ENCODE measurements around the gene GTF2IRD1.

DNA sequence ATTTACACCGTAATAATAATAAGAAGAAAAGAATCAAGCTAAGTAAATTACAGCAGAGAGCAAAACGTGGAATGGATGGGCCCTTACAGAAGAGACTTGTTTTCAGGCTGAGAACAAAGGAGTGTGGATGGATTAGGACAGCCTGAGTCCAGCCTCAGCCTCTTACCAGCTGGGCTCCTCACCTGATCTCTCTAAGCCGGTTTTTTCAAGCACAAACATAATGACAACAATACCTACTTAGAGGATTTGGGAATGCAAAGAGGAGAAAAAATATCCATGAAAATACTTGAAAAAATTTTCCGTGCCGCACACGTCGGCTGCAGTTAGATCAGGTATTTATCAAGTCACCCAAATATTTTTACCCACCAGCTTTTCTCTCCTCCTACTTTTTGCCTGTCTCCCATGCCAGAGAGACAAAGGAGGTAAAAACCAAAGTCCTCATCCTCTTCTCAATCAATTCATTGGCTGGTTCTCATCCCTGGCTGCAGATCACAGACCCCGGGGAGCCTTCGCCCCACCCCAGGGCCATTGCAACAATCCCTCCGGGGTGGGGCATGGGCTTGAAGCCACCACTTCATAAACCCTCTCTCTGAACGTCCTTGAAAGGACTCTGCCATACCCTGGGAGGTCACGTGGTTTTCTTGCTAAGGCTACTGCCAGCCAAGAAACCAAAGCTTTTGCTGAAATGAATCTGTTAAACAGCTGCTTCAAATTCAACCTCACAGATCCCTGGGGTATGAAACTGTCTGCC is 174.1 kb downstream of the GTF2IRD1 start:
- TF ChIP-seq LEF1 (IDR thresholded peaks at IDR 0.05), result no peak
- TF ChIP-seq TBL1XR1 (IDR thresholded peaks at IDR 0.05; ENCODE audit: low read length in 2 of 2), result no peak
- TF ChIP-seq, protein P1, sequence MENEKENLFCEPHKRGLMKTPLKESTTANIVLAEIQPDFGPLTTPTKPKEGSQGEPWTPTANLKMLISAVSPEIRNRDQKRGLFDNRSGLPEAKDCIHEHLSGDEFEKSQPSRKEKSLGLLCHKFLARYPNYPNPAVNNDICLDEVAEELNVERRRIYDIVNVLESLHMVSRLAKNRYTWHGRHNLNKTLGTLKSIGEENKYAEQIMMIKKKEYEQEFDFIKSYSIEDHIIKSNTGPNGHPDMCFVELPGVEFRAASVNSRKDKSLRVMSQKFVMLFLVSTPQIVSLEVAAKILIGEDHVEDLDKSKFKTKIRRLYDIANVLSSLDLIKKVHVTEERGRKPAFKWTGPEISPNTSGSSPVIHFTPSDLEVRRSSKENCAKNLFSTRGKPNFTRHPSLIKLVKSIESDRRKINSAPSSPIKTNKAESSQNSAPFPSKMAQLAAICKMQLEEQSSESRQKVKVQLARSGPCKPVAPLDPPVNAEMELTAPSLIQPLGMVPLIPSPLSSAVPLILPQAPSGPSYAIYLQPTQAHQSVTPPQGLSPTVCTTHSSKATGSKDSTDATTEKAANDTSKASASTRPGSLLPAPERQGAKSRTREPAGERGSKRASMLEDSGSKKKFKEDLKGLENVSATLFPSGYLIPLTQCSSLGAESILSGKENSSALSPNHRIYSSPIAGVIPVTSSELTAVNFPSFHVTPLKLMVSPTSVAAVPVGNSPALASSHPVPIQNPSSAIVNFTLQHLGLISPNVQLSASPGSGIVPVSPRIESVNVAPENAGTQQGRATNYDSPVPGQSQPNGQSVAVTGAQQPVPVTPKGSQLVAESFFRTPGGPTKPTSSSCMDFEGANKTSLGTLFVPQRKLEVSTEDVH (IDR thresholded peaks at IDR 0.05; ENCODE audit: low read depth, partially characterized antibody), result no peak
- TF ChIP-seq, protein P2, sequence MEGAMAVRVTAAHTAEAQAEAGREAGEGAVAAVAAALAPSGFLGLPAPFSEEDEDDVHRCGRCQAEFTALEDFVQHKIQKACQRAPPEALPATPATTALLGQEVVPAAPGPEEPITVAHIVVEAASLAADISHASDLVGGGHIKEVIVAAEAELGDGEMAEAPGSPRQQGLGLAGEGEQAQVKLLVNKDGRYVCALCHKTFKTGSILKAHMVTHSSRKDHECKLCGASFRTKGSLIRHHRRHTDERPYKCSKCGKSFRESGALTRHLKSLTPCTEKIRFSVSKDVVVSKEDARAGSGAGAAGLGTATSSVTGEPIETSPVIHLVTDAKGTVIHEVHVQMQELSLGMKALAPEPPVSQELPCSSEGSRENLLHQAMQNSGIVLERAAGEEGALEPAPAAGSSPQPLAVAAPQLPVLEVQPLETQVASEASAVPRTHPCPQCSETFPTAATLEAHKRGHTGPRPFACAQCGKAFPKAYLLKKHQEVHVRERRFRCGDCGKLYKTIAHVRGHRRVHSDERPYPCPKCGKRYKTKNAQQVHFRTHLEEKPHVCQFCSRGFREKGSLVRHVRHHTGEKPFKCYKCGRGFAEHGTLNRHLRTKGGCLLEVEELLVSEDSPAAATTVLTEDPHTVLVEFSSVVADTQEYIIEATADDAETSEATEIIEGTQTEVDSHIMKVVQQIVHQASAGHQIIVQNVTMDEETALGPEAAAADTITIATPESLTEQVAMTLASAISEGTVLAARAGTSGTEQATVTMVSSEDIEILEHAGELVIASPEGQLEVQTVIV (CRISPR knock-in tag; IDR thresholded peaks at IDR 0.05; ENCODE audit: borderline replicate concordance), result no peak
- no peak for TF ChIP-seq TAF1 (IDR thresholded peaks at IDR 0.05; ENCODE audit: control insufficient read depth, extremely low read depth, insufficient read depth, low read length, severe bottlenecking)
- TF ChIP-seq ZZZ3 (IDR thresholded peaks at IDR 0.05), result no peak
- no peak for TF ChIP-seq FUS (optimal IDR thresholded peaks at IDR 0.05; ENCODE audit: low read depth, low read length)
- TF ChIP-seq, protein P3, sequence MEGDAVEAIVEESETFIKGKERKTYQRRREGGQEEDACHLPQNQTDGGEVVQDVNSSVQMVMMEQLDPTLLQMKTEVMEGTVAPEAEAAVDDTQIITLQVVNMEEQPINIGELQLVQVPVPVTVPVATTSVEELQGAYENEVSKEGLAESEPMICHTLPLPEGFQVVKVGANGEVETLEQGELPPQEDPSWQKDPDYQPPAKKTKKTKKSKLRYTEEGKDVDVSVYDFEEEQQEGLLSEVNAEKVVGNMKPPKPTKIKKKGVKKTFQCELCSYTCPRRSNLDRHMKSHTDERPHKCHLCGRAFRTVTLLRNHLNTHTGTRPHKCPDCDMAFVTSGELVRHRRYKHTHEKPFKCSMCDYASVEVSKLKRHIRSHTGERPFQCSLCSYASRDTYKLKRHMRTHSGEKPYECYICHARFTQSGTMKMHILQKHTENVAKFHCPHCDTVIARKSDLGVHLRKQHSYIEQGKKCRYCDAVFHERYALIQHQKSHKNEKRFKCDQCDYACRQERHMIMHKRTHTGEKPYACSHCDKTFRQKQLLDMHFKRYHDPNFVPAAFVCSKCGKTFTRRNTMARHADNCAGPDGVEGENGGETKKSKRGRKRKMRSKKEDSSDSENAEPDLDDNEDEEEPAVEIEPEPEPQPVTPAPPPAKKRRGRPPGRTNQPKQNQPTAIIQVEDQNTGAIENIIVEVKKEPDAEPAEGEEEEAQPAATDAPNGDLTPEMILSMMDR (IDR thresholded peaks at IDR 0.05 in 2 of 3, conservative IDR thresholded peaks at IDR 0.05 in 1 of 3; ENCODE audit: insufficient read depth in 2 of 3, low read depth in 1 of 3, low read length in 3 of 3), result no peak
- no peak for TF ChIP-seq EZH2 (IDR thresholded peaks at IDR 0.05; ENCODE audit: borderline replicate concordance, low read depth, low read length)
- TF ChIP-seq KDM2B (CRISPR knock-in tag; IDR thresholded peaks at IDR 0.05), result no peak
- no peak for TF ChIP-seq YY1 (IDR thresholded peaks at IDR 0.05; ENCODE audit: borderline replicate concordance in 1 of 3, control insufficient read depth in 1 of 3, extremely low read depth in 1 of 3, insufficient read depth in 3 of 3, insufficient read length in 1 of 3, insufficient replicate concordance in 2 of 3, low read depth in 1 of 3, low read length in 2 of 3)
- TF ChIP-seq MXI1 (IDR thresholded peaks at IDR 0.05; ENCODE audit: low read depth, low read length), result no peak
- no peak for TF ChIP-seq TEAD1 (CRISPR knock-in tag; IDR thresholded peaks at IDR 0.05)
- TF ChIP-seq MTA1 (IDR thresholded peaks at IDR 0.05; ENCODE audit: borderline replicate concordance), result no peak
